Tibial nerve (tissue), 4 donors: ENCODE results near the gene PEX14. TPM values are rescaled to one million over a fixed set of nuclear protein-coding genes. Genes with fewer than 3 reads are reported as not detected.

Experiments
- DNase-seq, 2 donors: peaks; one replicate each; pipeline ENCODE4 v3.0.0-alpha.2; 2019; ENCODE audit warnings: low spot score in 2 of 2
- H3K27ac ChIP-seq, 4 donors: fragments of 200-600 bp; sonication (generic) in 3 of 4; one replicate each; pipeline ENCODE4 v1.5.1; 2017 to 2019; ENCODE audit warnings: mild to moderate bottlenecking in 1 of 4
- H3K27me3 ChIP-seq, 2 donors: fragments of 200-600 bp; sonication (generic) in 1 of 2; one replicate each; pipeline versions ENCODE4 v1.5.1 to v1.6.0; 2017 to 2019
- H3K36me3 ChIP-seq, 3 donors: fragments of 200-600 bp; sonication (generic); one replicate each; pipeline ENCODE4 v1.5.1; 2018 to 2019
- H3K4me1 ChIP-seq, 4 donors: fragments of 200-600 bp; sonication (generic) in 3 of 4; one replicate each; pipeline ENCODE4 v1.5.1; 2017 to 2019
- H3K4me3 ChIP-seq, 4 donors: fragments of 200-600 bp; sonication (generic) in 3 of 4; one replicate each; pipeline ENCODE4 v1.5.1; 2017 to 2019; ENCODE audit warnings: mild to moderate bottlenecking in 1 of 4, moderate library complexity in 1 of 4
- H3K9me3 ChIP-seq, 4 donors: fragments of 200-600 bp; sonication (generic) in 3 of 4; one replicate each; pipeline ENCODE4 v1.5.1; 2017 to 2019
- CTCF ChIP-seq, 5 experiments: fragments of 200-600 bp in 3 of 5; fragments of 450-650 bp in 2 of 5; sonication (generic) in 3 of 5; IDR thresholded peaks; one replicate each; pipeline ENCODE4 v1.5.1; 2016 to 2019; ENCODE audit warnings: antibody characterized with exemption in 5 of 5, mild to moderate bottlenecking in 3 of 5, moderate library complexity in 2 of 5
- EP300 ChIP-seq, 2 donors: sonication (generic); formaldehyde crosslinking; IDR thresholded peaks; one replicate each; pipeline ENCODE4 v1.6.1; 2017; ENCODE audit warnings: antibody characterized with exemption in 2 of 2, mild to moderate bottlenecking in 1 of 2
- POLR2A ChIP-seq, 2 donors: fragments of 450-650 bp; IDR thresholded peaks; one replicate each; pipeline ENCODE4 v1.6.1; 2017; ENCODE audit warnings: antibody characterized with exemption in 2 of 2, mild to moderate bottlenecking in 2 of 2, moderate library complexity in 2 of 2
- WGBS, 2 donors: methylation state at CpG; one replicate each; pipeline ENCODE4 v1.1.5; 2018; 5-methylcytosine and 5-hydroxymethylcytosine counted together
- total RNA-seq, 4 donors: library from RNA; depleted of rRNA; stranded (reverse); fragments of >200 nt; gene quantifications; one replicate each; pipeline ENCODE4 v1.1.0, GENCODE V29; 2016

The PEX14 gene
- total RNA-seq, 4 donors from 2014 or later = 14.4 to 21.8 (median 18.2) TPM

- Histone ChIP-seq H3K27me3 (peaks cover 0 to 6% of the 10 kb centered on the region in 2 donors), H3K36me3 (peaks cover 0 to 50% (median 0%) of the 10 kb centered on the region in 3 donors), H3K4me3 (no peak overlapping the region), H3K27ac (peak overlapping the region in 2 of 4 donors; percentile 56 to 76), H3K9me3 (no peaks in the 10 kb centered on the region), H3K4me1 (peaks cover 0 to 73% (median 11%) of the 10 kb centered on the region in 4 donors)
- WGBS, 2 donors = 56 to 63% methylated on average over 13 of the region's 14 CpGs
- DNase-seq = no peak
- TF ChIP-seq EP300 (IDR thresholded peaks at IDR 0.05) (no peak), CTCF (IDR thresholded peaks at IDR 0.05) (no peak), POLR2A (IDR thresholded peaks at IDR 0.05) (no peak)
Measured at GRCh38 chr1:10631811-10632593, 157.3 kb downstream of the PEX14 start.

GRCh38 chr1:10632691-10633090 lies 157.9 kb downstream of the PEX14 start:
- H3K4me3 ChIP-seq = no peak overlapping the region
- TF ChIP-seq CTCF (IDR thresholded peaks at IDR 0.05) (no peak), EP300 (IDR thresholded peaks at IDR 0.05) (no peak), POLR2A (IDR thresholded peaks at IDR 0.05) (no peak)
- peaks cover 0 to 12% of the 10 kb centered on the region in 2 donors for H3K27me3 ChIP-seq
- no peak for DNase-seq
- WGBS, 2 donors = 70 to 73% methylated on average over 10 to 14 of the region's 14 CpGs
- H3K9me3 ChIP-seq = no peaks in the 10 kb centered on the region
- H3K36me3 ChIP-seq = peaks cover 0 to 43% (median 0%) of the 10 kb centered on the region in 3 donors
- H3K4me1 ChIP-seq = peaks cover 0 to 80% (median 11%) of the 10 kb centered on the region in 4 donors
- H3K27ac ChIP-seq = peak overlapping the region in 2 of 4 donors; percentile 56 to 76

- TF ChIP-seq POLR2A (IDR thresholded peaks at IDR 0.05) = no peak
- peak overlapping the region in 2 of 4 donors; percentile 56 to 76 for H3K27ac ChIP-seq
- H3K36me3 ChIP-seq = peaks cover 0 to 38% (median 0%) of the 10 kb centered on the region in 3 donors
- 89 to 99% methylated on average over 10 of the region's 10 CpGs for WGBS, 2 donors
- peaks cover 0 to 19% of the 10 kb centered on the region in 2 donors for H3K27me3 ChIP-seq
- H3K9me3 ChIP-seq = no peaks in the 10 kb centered on the region
- H3K4me1 ChIP-seq = peaks cover 0 to 83% (median 13%) of the 10 kb centered on the region in 4 donors
- no peak overlapping the region for H3K4me3 ChIP-seq
- DNase-seq = no peak
Measured at GRCh38 chr1:10633416-10633815, 158.7 kb downstream of the PEX14 start.

GRCh38 chr1:10634075-10634427 lies 159.3 kb downstream of the PEX14 start:
- H3K27ac ChIP-seq = peak overlapping the region in 2 of 4 donors; percentile 67 to 73
- no peak for DNase-seq
- no peak for TF ChIP-seq CTCF (IDR thresholded peaks at IDR 0.05)
- no peak for TF ChIP-seq EP300 (IDR thresholded peaks at IDR 0.05)
- 86 to 92% methylated on average over 3 to 8 of the region's 8 CpGs for WGBS, 2 donors
- peaks cover 0 to 21% of the 10 kb centered on the region in 2 donors for H3K27me3 ChIP-seq
- H3K36me3 ChIP-seq = peaks cover 0 to 32% (median 0%) of the 10 kb centered on the region in 3 donors
- H3K9me3 ChIP-seq = no peaks in the 10 kb centered on the region
- peaks cover 0 to 79% (median 13%) of the 10 kb centered on the region in 4 donors for H3K4me1 ChIP-seq
- no peak overlapping the region for H3K4me3 ChIP-seq

GRCh38 chr1:10634428-10635084 lies 159.8 kb downstream of the PEX14 start:
- Histone ChIP-seq H3K9me3 (no peaks in the 10 kb centered on the region), H3K27ac (peak overlapping the region in 2 of 4 donors; percentile 67 to 80), H3K4me3 (no peak overlapping the region), H3K36me3 (peaks cover 0 to 26% (median 0%) of the 10 kb centered on the region in 3 donors), H3K27me3 (peaks cover 0 to 24% of the 10 kb centered on the region in 2 donors), H3K4me1 (peaks cover 0 to 74% (median 12%) of the 10 kb centered on the region in 4 donors)
- no peak for TF ChIP-seq EP300 (IDR thresholded peaks at IDR 0.05)
- TF ChIP-seq POLR2A (IDR thresholded peaks at IDR 0.05) = no peak
- no peak for TF ChIP-seq CTCF (IDR thresholded peaks at IDR 0.05)
- DNase-seq = no peak
- 64 to 70% methylated on average over 5 to 17 of the region's 23 CpGs for WGBS, 2 donors
